ENCODE measurements around the gene FPR2. TPM values are rescaled to one million over a fixed set of nuclear protein-coding genes. Genes with fewer than 3 reads are reported as not detected.
A peak's percentile ranks its signal among the peaks of the same experiment; 100 is the strongest.

FPR2 gene
- polyA plus RNA-seq, 1 donor (not counting 4 experiments of a cell fraction or from before 2014, with no cell fraction given) = 0.05 TPM

DNA sequence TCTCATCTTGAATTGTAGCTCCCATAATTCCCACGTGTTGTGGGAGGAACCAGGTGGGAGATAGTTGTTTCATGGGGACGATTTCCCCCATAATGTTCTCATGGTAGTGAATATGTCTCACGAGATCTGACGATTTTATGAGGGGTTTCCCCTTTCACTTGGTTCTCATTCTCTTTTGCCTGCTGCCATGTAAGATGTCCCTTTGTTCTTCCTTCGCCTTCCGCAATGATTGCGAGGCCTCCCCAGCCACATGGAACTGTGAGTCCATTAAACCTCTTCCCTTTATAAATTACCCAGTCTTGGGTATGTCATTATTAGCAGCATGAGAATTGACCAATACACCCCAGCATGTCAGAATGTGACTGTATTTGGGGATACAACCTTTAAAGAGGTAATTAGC is 5.4 kb upstream of the FPR2 start:
- H3K9me3 ChIP-seq (ENCODE audit: control insufficient read depth, low read depth, low read length) = no peaks in the 10 kb centered on the region
- no peaks in the 10 kb centered on the region for H3K27me3 ChIP-seq (ENCODE audit: control insufficient read depth, extremely low read depth, insufficient read depth, low read length)
- no peak overlapping the region for H3K4me2 ChIP-seq (ENCODE audit: control insufficient read depth, extremely low read depth, insufficient read depth, low read depth, low read length)
- no peaks in the 10 kb centered on the region for H3K36me3 ChIP-seq (ENCODE audit: control insufficient read depth in 2 of 2, extremely low read depth in 1 of 2, insufficient read depth in 2 of 2, low read length in 2 of 2)
- H3K9me1 ChIP-seq (ENCODE audit: control insufficient read depth, extremely low read depth, insufficient read depth, low read length) = no peaks in the 10 kb centered on the region
- H3K79me2 ChIP-seq (ENCODE audit: control insufficient read depth, insufficient read depth, low read length) = no peaks in the 10 kb centered on the region
- TF ChIP-seq EZH2 (IDR thresholded peaks at IDR 0.05; ENCODE audit: low read length) = no peak
- TF ChIP-seq, protein P1, sequence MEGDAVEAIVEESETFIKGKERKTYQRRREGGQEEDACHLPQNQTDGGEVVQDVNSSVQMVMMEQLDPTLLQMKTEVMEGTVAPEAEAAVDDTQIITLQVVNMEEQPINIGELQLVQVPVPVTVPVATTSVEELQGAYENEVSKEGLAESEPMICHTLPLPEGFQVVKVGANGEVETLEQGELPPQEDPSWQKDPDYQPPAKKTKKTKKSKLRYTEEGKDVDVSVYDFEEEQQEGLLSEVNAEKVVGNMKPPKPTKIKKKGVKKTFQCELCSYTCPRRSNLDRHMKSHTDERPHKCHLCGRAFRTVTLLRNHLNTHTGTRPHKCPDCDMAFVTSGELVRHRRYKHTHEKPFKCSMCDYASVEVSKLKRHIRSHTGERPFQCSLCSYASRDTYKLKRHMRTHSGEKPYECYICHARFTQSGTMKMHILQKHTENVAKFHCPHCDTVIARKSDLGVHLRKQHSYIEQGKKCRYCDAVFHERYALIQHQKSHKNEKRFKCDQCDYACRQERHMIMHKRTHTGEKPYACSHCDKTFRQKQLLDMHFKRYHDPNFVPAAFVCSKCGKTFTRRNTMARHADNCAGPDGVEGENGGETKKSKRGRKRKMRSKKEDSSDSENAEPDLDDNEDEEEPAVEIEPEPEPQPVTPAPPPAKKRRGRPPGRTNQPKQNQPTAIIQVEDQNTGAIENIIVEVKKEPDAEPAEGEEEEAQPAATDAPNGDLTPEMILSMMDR (optimal IDR thresholded peaks at IDR 0.05 in 1 of 3, IDR thresholded peaks at IDR 0.05 in 1 of 3, conservative IDR thresholded peaks at IDR 0.05 in 1 of 3; ENCODE audit: extremely low read depth in 1 of 3, insufficient read depth in 2 of 3, low read length in 3 of 3) = no peak
- no peaks in the 10 kb centered on the region for H4K20me1 ChIP-seq (ENCODE audit: control insufficient read depth, extremely low read depth, insufficient read depth, low read length)
- no peak overlapping the region for H3K4me3 ChIP-seq (ENCODE audit: control insufficient read depth in 2 of 3, extremely low read depth in 1 of 3, insufficient read depth in 2 of 3, low read depth in 1 of 3, low read length in 3 of 3)
- no peak overlapping the region for H3K27ac ChIP-seq (ENCODE audit: control insufficient read depth, insufficient read depth, low read length)
- dilution Hi-C loops (cut with MboI; ENCODE audit: extremely low pct_ligation_motif_present, low sequenced_read_pairs) = no loop called here
- peaks cover 3% of the 10 kb centered on the region for H3K4me1 ChIP-seq (ENCODE audit: control insufficient read depth, extremely low read depth, insufficient read depth, low read length)
- FAIRE-seq (no peak), DNase-seq (ENCODE audit: low read depth, low spot score) (no peak)
- no peak overlapping the region for H2AFZ ChIP-seq (ENCODE audit: control insufficient read depth, low read length)
- H3K9ac ChIP-seq (ENCODE audit: control insufficient read depth, extremely low read depth, insufficient read depth, low read length) = no peak overlapping the region

- dilution Hi-C loops (cut with MboI; ENCODE audit: extremely low pct_ligation_motif_present, low sequenced_read_pairs) = no loop called here
- Histone ChIP-seq H3K27ac (ENCODE audit: control insufficient read depth, insufficient read depth, low read length) (no peak overlapping the region), H3K79me2 (ENCODE audit: control insufficient read depth, insufficient read depth, low read length) (no peaks in the 10 kb centered on the region), H3K27me3 (ENCODE audit: control insufficient read depth, extremely low read depth, insufficient read depth, low read length) (no peaks in the 10 kb centered on the region), H3K9ac (ENCODE audit: control insufficient read depth, extremely low read depth, insufficient read depth, low read length) (no peak overlapping the region), H3K9me3 (ENCODE audit: control insufficient read depth, low read depth, low read length) (no peaks in the 10 kb centered on the region), H2AFZ (ENCODE audit: control insufficient read depth, low read length) (no peak overlapping the region), H3K9me1 (ENCODE audit: control insufficient read depth, extremely low read depth, insufficient read depth, low read length) (no peaks in the 10 kb centered on the region), H3K4me1 (ENCODE audit: control insufficient read depth, extremely low read depth, insufficient read depth, low read length) (no peaks in the 10 kb centered on the region), H4K20me1 (ENCODE audit: control insufficient read depth, extremely low read depth, insufficient read depth, low read length) (no peaks in the 10 kb centered on the region), H3K4me2 (ENCODE audit: control insufficient read depth, extremely low read depth, insufficient read depth, low read depth, low read length) (no peak overlapping the region), H3K36me3 (ENCODE audit: control insufficient read depth in 2 of 2, extremely low read depth in 1 of 2, insufficient read depth in 2 of 2, low read length in 2 of 2) (no peaks in the 10 kb centered on the region), H3K4me3 (ENCODE audit: control insufficient read depth in 2 of 3, extremely low read depth in 1 of 3, insufficient read depth in 2 of 3, low read depth in 1 of 3, low read length in 3 of 3) (no peak overlapping the region)
- no peak for TF ChIP-seq EZH2 (IDR thresholded peaks at IDR 0.05; ENCODE audit: low read length)
- DNase-seq (ENCODE audit: low read depth, low spot score) (no peak), FAIRE-seq (no peak)
These were observed 716 bp downstream of the FPR2 start for GRCh38 chr19:51761696-51762095.

DNA sequence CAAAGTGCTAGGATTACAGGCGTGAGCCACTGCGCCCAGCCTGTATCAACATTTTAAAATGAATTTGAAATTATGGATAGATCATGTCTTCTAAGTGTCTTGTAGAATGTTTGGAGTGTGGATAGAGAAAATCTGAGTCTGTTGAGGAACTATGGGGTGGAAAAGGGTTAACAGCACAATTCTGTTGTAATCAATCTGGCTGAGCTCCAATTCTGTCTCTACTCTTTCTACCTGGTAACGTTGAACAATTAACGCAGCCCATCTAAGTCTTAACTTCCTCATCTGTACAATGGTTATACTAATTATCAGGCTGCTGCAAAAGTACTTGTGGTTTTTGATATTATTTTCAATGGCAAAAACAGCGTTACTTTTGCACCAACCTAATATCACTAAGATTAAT is 4.1 kb downstream of the FPR2 start:
- H3K4me1 ChIP-seq (ENCODE audit: control insufficient read depth, extremely low read depth, insufficient read depth, low read length) = no peaks in the 10 kb centered on the region
- H3K4me3 ChIP-seq (ENCODE audit: control insufficient read depth in 2 of 3, extremely low read depth in 1 of 3, insufficient read depth in 2 of 3, low read depth in 1 of 3, low read length in 3 of 3) = no peak overlapping the region
- H3K79me2 ChIP-seq (ENCODE audit: control insufficient read depth, insufficient read depth, low read length) = no peaks in the 10 kb centered on the region
- H3K27me3 ChIP-seq (ENCODE audit: control insufficient read depth, extremely low read depth, insufficient read depth, low read length) = no peaks in the 10 kb centered on the region
- H3K9me1 ChIP-seq (ENCODE audit: control insufficient read depth, extremely low read depth, insufficient read depth, low read length) = no peaks in the 10 kb centered on the region
- dilution Hi-C loops (cut with MboI; ENCODE audit: extremely low pct_ligation_motif_present, low sequenced_read_pairs) = no loop called here
- H3K9me3 ChIP-seq (ENCODE audit: control insufficient read depth, low read depth, low read length) = no peaks in the 10 kb centered on the region
- H3K27ac ChIP-seq (ENCODE audit: control insufficient read depth, insufficient read depth, low read length) = no peak overlapping the region
- TF ChIP-seq, protein P1 (optimal IDR thresholded peaks at IDR 0.05 in 1 of 3, IDR thresholded peaks at IDR 0.05 in 1 of 3, conservative IDR thresholded peaks at IDR 0.05 in 1 of 3; ENCODE audit: extremely low read depth in 1 of 3, insufficient read depth in 2 of 3, low read length in 3 of 3) = no peak
- no peak for TF ChIP-seq EZH2 (IDR thresholded peaks at IDR 0.05; ENCODE audit: low read length)
- H3K9ac ChIP-seq (ENCODE audit: control insufficient read depth, extremely low read depth, insufficient read depth, low read length) = no peak overlapping the region
- H3K4me2 ChIP-seq (ENCODE audit: control insufficient read depth, extremely low read depth, insufficient read depth, low read depth, low read length) = no peak overlapping the region
- peak; percentile 17 for FAIRE-seq
- H3K36me3 ChIP-seq (ENCODE audit: control insufficient read depth in 2 of 2, extremely low read depth in 1 of 2, insufficient read depth in 2 of 2, low read length in 2 of 2) = no peaks in the 10 kb centered on the region
- DNase-seq (ENCODE audit: low read depth, low spot score) = no peak
- no peak overlapping the region for H2AFZ ChIP-seq (ENCODE audit: control insufficient read depth, low read length)
- H4K20me1 ChIP-seq (ENCODE audit: control insufficient read depth, extremely low read depth, insufficient read depth, low read length) = no peaks in the 10 kb centered on the region
